ENCODE data around the gene AVPI1. TPM values are rescaled to one million over a fixed set of nuclear protein-coding genes. Genes with fewer than 3 reads are reported as not detected.

Gene AVPI1
- total and polyA plus RNA-seq, 2 of the 13 experiments (the other 11 are each of a cell fraction or from before 2014, with no cell fraction given) = 39.8 to 61.2 TPM

GRCh38 chr10:97707134-97707861 is 20.3 kb upstream of the AVPI1 start (continued):
- TF ChIP-seq THRA (CRISPR knock-in tag; IDR thresholded peaks at IDR 0.05; ENCODE audit: borderline replicate concordance) (peak; percentile 98; the same call in 1 of the 2 replicates), ZFP37 (CRISPR knock-in tag; IDR thresholded peaks at IDR 0.05; ENCODE audit: borderline replicate concordance) (no peak), MAFK (conservative IDR thresholded peaks at IDR 0.05 in 1 of 2, IDR thresholded peaks at IDR 0.05 in 1 of 2; ENCODE audit: low read length in 2 of 2) (no peak), HINFP (CRISPR knock-in tag; IDR thresholded peaks at IDR 0.05; ENCODE audit: low read depth) (no peak; the same call in 1 of the 2 replicates), ZNF34 (CRISPR knock-in tag; IDR thresholded peaks at IDR 0.05; ENCODE audit: borderline replicate concordance) (no peak), ATF6 (CRISPR knock-in tag; conservative IDR thresholded peaks at IDR 0.05) (no peak), HOMEZ (CRISPR knock-in tag; IDR thresholded peaks at IDR 0.05; ENCODE audit: low read depth) (no peak), ELF3 (CRISPR knock-in tag; IDR thresholded peaks at IDR 0.05) (peak; percentile 36), ZNF770 (CRISPR knock-in tag; IDR thresholded peaks at IDR 0.05) (0 out of 2 replicates have a peak, but pooled peaks have one; percentile 29), FOXP1 (IDR thresholded peaks at IDR 0.05) (no peak), FOXP1 (CRISPR knock-in tag; IDR thresholded peaks at IDR 0.05) (peak; percentile 58; the same call in 1 of the 2 replicates), MTA3 (CRISPR knock-in tag; IDR thresholded peaks at IDR 0.05) (no peak), KMT2A (CRISPR knock-in tag; IDR thresholded peaks at IDR 0.05) (no peak), TAF15 (IDR thresholded peaks at IDR 0.05; ENCODE audit: low read depth, low read length, poor library complexity, severe bottlenecking) (no peak), HIVEP1 (CRISPR knock-in tag; IDR thresholded peaks at IDR 0.05) (peak; percentile 77), ZNF597 (CRISPR knock-in tag; IDR thresholded peaks at IDR 0.05) (no peak)

All from HepG2 (cell line).